H9 (cell line): ENCODE measurements around the gene ROR1. TPM values are rescaled to one million over a fixed set of nuclear protein-coding genes. Genes with fewer than 3 reads are reported as not detected.
A peak's percentile ranks its signal among the peaks of the same experiment; 100 is the strongest.

ENCODE experiments used
- DNase-seq: peaks from one replicate; pipeline ENCODE4 v3.0.0-alpha.2; 2017
- H2AFZ ChIP-seq: one replicate; pipeline ENCODE4 v1.6.1; 2013; ENCODE audit warnings: mild to moderate bottlenecking, low read length, control low read depth, moderate library complexity
- H2AK5ac ChIP-seq: 2 replicates; pipeline ENCODE4 v1.6.1; 2013; ENCODE audit warnings: low read length, control low read depth, mixed read lengths; ENCODE audit not compliant: insufficient read length
- H2BK120ac ChIP-seq: one replicate; pipeline ENCODE4 v1.6.1; 2013; ENCODE audit warnings: low read depth, mild to moderate bottlenecking, low read length, control low read depth, inconsistent platforms; ENCODE audit not compliant: poor library complexity, severe bottlenecking
- H2BK12ac ChIP-seq: 2 replicates; pipeline ENCODE4 v1.6.1; 2013; ENCODE audit warnings: low read length, control low read depth, mixed read lengths, low read depth; ENCODE audit not compliant: insufficient read length
- H2BK15ac ChIP-seq: 2 replicates; pipeline ENCODE4 v1.6.1; 2013; ENCODE audit warnings: low read depth, low read length, control low read depth
- H2BK20ac ChIP-seq: one replicate; pipeline ENCODE4 v1.6.1; 2013; ENCODE audit warnings: low read depth, mild to moderate bottlenecking, low read length, control low read depth, inconsistent platforms; ENCODE audit not compliant: poor library complexity, severe bottlenecking
- H2BK5ac ChIP-seq: 2 replicates; pipeline ENCODE4 v1.6.1; 2013; ENCODE audit warnings: low read length, control low read depth, mixed read lengths; ENCODE audit not compliant: insufficient read length
- H3K14ac ChIP-seq: 2 replicates; pipeline ENCODE4 v1.6.1; 2013; ENCODE audit warnings: low read length, control low read depth; ENCODE audit not compliant: insufficient read depth
- H3K18ac ChIP-seq: 2 replicates; pipeline ENCODE4 v1.6.1; 2013; ENCODE audit warnings: low read depth, mild to moderate bottlenecking, mixed read lengths, low read length, control low read depth; ENCODE audit not compliant: insufficient read length
- H3K23ac ChIP-seq: 2 replicates; pipeline ENCODE4 v1.6.1; 2013; ENCODE audit warnings: low read length, control low read depth, mixed read lengths, low read depth; ENCODE audit not compliant: insufficient read length
- H3K23me2 ChIP-seq: 2 replicates; pipeline ENCODE4 v1.6.1; 2013; ENCODE audit warnings: low read depth, mild to moderate bottlenecking, mixed read lengths, low read length, control low read depth; ENCODE audit not compliant: insufficient read length, poor library complexity, severe bottlenecking
- H3K27ac ChIP-seq: 2 replicates; pipeline ENCODE4 v1.5.1; 2013; ENCODE audit warnings: low read length, control low read depth, mixed read lengths, low read depth; ENCODE audit not compliant: insufficient read length
- H3K27me3 ChIP-seq: 2 replicates; pipeline ENCODE4 v1.6.1; 2013; ENCODE audit warnings: low read length, control low read depth, inconsistent platforms; ENCODE audit not compliant: insufficient read depth
- H3K4ac ChIP-seq: 2 replicates; pipeline ENCODE4 v1.6.1; 2013; ENCODE audit warnings: low read depth, mild to moderate bottlenecking, control low read depth, inconsistent platforms, low read length, moderate library complexity
- H3K4me1 ChIP-seq: 2 replicates; pipeline ENCODE4 v1.6.1; 2013; ENCODE audit warnings: low read length, control low read depth, inconsistent platforms; ENCODE audit not compliant: insufficient read depth
- H3K4me2 ChIP-seq: 2 replicates; pipeline ENCODE4 v1.6.1; 2013; ENCODE audit warnings: low read length, control low read depth, mixed read lengths; ENCODE audit not compliant: insufficient read length, insufficient read depth
- H3K56ac ChIP-seq: 2 replicates; pipeline ENCODE4 v1.6.1; 2013; ENCODE audit warnings: low read depth, mild to moderate bottlenecking, mixed read lengths, low read length, control low read depth; ENCODE audit not compliant: insufficient read length
- H3K79me1 ChIP-seq: 2 replicates; pipeline ENCODE4 v1.6.1; 2013; ENCODE audit warnings: low read depth, mild to moderate bottlenecking, moderate library complexity, low read length, control low read depth, inconsistent platforms; ENCODE audit not compliant: insufficient read depth, poor library complexity, severe bottlenecking
- H3K79me2 ChIP-seq: 2 replicates; pipeline ENCODE4 v1.6.1; 2013; ENCODE audit warnings: low read length, control low read depth, inconsistent platforms; ENCODE audit not compliant: insufficient read depth
- H3K9ac ChIP-seq: 2 replicates; pipeline ENCODE4 v1.6.1; 2013; ENCODE audit warnings: low read length, control low read depth, mixed read lengths; ENCODE audit not compliant: insufficient read length; ENCODE audit errors: extremely low read depth
- H3K9me3 ChIP-seq: one replicate; pipeline ENCODE4 v1.6.1; 2013; ENCODE audit warnings: low read depth, low read length, inconsistent platforms; ENCODE audit not compliant: control insufficient read depth
- H3T11ph ChIP-seq: one replicate; pipeline ENCODE4 v1.6.1; 2013; ENCODE audit warnings: mild to moderate bottlenecking, low read length, control low read depth, inconsistent platforms
- H4K20me1 ChIP-seq: one replicate; pipeline ENCODE4 v1.6.1; 2013; ENCODE audit not compliant: control insufficient read depth, insufficient read length, insufficient read depth
- H4K5ac ChIP-seq: 2 replicates; pipeline ENCODE4 v1.6.1; 2013; ENCODE audit warnings: low read depth, mild to moderate bottlenecking, mixed read lengths, low read length, control low read depth; ENCODE audit not compliant: insufficient read length
- H4K8ac ChIP-seq: replicated peaks from 2 replicates; pipeline ENCODE4 v1.6.1; 2013; ENCODE audit warnings: low read length, control low read depth, mixed read lengths, low read depth; ENCODE audit not compliant: insufficient read length
- H4K91ac ChIP-seq: 2 replicates; pipeline ENCODE4 v1.6.1; 2013; ENCODE audit warnings: low read depth, mild to moderate bottlenecking, moderate library complexity, mixed read lengths, low read length, control low read depth; ENCODE audit not compliant: insufficient read length
- H3K27ac Mint-ChIP-seq, 3 experiments: 2 replicates in 2 of 3; 3 replicates in 1 of 3; pipeline ENCODE4 v1.8.0; 2020 to 2021; ENCODE audit warnings: mixed read lengths in 3 of 3, mild to moderate bottlenecking in 1 of 3, moderate library complexity in 1 of 3
- H3K27me3 Mint-ChIP-seq: 2 replicates; pipeline ENCODE4 v1.8.0; 2021; ENCODE audit warnings: low read depth, mild to moderate bottlenecking, moderate library complexity, mixed read lengths
- H3K36me3 Mint-ChIP-seq, 3 experiments: 2 replicates in 2 of 3; 3 replicates in 1 of 3; pipeline ENCODE4 v1.8.0; 2020 to 2021; ENCODE audit warnings: low read depth in 3 of 3, mixed read lengths in 3 of 3; ENCODE audit not compliant: insufficient read depth in 1 of 3
- H3K4me1 Mint-ChIP-seq, 2 experiments: 2 replicates each; pipeline ENCODE4 v1.8.0; 2020; ENCODE audit warnings: mixed read lengths in 2 of 2
- H3K4me3 Mint-ChIP-seq, 2 experiments: 2 replicates in 1 of 2; 3 replicates in 1 of 2; pipeline ENCODE4 v1.8.0; 2020 to 2021; ENCODE audit warnings: mild to moderate bottlenecking in 2 of 2, mixed read lengths in 2 of 2, moderate library complexity in 1 of 2
- H3K9me3 Mint-ChIP-seq, 2 experiments: 2 replicates in 1 of 2; 3 replicates in 1 of 2; pipeline ENCODE4 v1.8.0; 2020; ENCODE audit warnings: mild to moderate bottlenecking in 2 of 2, mixed read lengths in 2 of 2, moderate library complexity in 1 of 2
- CTCF ChIP-seq: fragments of 200-600 bp; sonication (generic); conservative IDR thresholded peaks from 3 replicates; pipeline ENCODE4 v1.8.0; 2021; ENCODE audit warnings: antibody characterized with exemption, mild to moderate bottlenecking
- WGBS: extraction: QIAGEN DNeasy Blood & Tissue Kit; methylation state at CpG from one replicate; pipeline ENCODE4 v1.1.7; 2013; ENCODE audit warnings: missing lambda C conversion rate, low lambda C conversion rate, mixed read lengths; ENCODE audit not compliant: insufficient read length; ENCODE audit errors: extremely low coverage; 5-methylcytosine and 5-hydroxymethylcytosine counted together
- total RNA-seq: library from RNA; stranded (reverse); gene quantifications from 2 replicates; pipeline ENCODE4 v1.2.1, GENCODE V29; 2021

ROR1 gene
- total RNA-seq, 1 experiment from 2014 or later = 75.9 TPM

GRCh38 chr1:63955370-63956145 lies 181.7 kb downstream of the ROR1 start:
- no peak overlapping the region for H3T11ph ChIP-seq
- DNase-seq = no peak
- peak overlapping the region; percentile 1 to 75 (median 57); a peak in 5 of 7 replicates for H3K27ac Mint-ChIP-seq
- H3K4me2 ChIP-seq = no peak overlapping the region
- no peaks in the 10 kb centered on the region for H3K27me3 ChIP-seq
- H2BK120ac ChIP-seq = no peak overlapping the region
- H3K23ac ChIP-seq = no peak overlapping the region
- no peak overlapping the region for H3K56ac ChIP-seq
- no peak overlapping the region for H3K9ac ChIP-seq
- TF ChIP-seq CTCF = no peak
- H2BK12ac ChIP-seq = no peak overlapping the region
- H3K4ac ChIP-seq = no peak overlapping the region
- no peak overlapping the region for H3K27ac ChIP-seq
- H3K9me3 ChIP-seq = peaks cover 5% of the 10 kb centered on the region
- H3K4me3 Mint-ChIP-seq = no peak overlapping the region
- H4K5ac ChIP-seq = no peak overlapping the region
- no peak overlapping the region; the same call in 1 of the 2 replicates for H3K14ac ChIP-seq
- H3K79me2 ChIP-seq = no peaks in the 10 kb centered on the region; the same call in 1 of the 2 replicates
- no peaks in the 10 kb centered on the region; the same call in 1 of the 2 replicates for H3K27me3 Mint-ChIP-seq
- no peak overlapping the region for H3K18ac ChIP-seq
- H2BK5ac ChIP-seq = no peak overlapping the region
- no peaks in the 10 kb centered on the region for H3K4me1 ChIP-seq
- peaks cover 27 to 35% of the 10 kb centered on the region in 2 experiments for H3K4me1 Mint-ChIP-seq
- peaks cover 18 to 25% of the 10 kb centered on the region in 2 experiments for H3K9me3 Mint-ChIP-seq
- no peaks in the 10 kb centered on the region for H3K23me2 ChIP-seq
- no peak overlapping the region for H2BK20ac ChIP-seq
- H4K91ac ChIP-seq = no peak overlapping the region
- no peaks in the 10 kb centered on the region for H4K20me1 ChIP-seq
- WGBS = no CpG with 5 or more reads among the region's 8 CpGs
- no peak overlapping the region for H2BK15ac ChIP-seq
- peaks cover 5% of the 10 kb centered on the region for H3K79me1 ChIP-seq
- no peak overlapping the region for H2AFZ ChIP-seq
- peaks cover 33 to 54% (median 40%) of the 10 kb centered on the region in 3 experiments for H3K36me3 Mint-ChIP-seq
- no peak overlapping the region for H2AK5ac ChIP-seq
- H4K8ac ChIP-seq = no peak overlapping the region
